Mesenchymal stem cell (in vitro differentiated cells and primary cell): ENCODE data around the gene KIF17.

Experiments used
- DNase-seq: peaks from one replicate; pipeline ENCODE4 v3.0.0-alpha.2; 2013
- H2AFZ ChIP-seq: one replicate; pipeline ENCODE4 v1.6.1; 2013; ENCODE audit warnings: low read depth, mild to moderate bottlenecking, control low read depth, inconsistent platforms, low read length, moderate library complexity
- H2AK5ac ChIP-seq: 2 replicates; pipeline ENCODE4 v1.6.1; 2013; ENCODE audit warnings: low read length, moderate library complexity, mild to moderate bottlenecking, inconsistent platforms; ENCODE audit not compliant: severe bottlenecking
- H2BK120ac ChIP-seq: one replicate; pipeline ENCODE4 v1.6.1; 2013; ENCODE audit warnings: low read depth, mild to moderate bottlenecking, inconsistent platforms, low read length, moderate library complexity
- H2BK12ac ChIP-seq, 2 experiments: one replicate each; pipeline ENCODE4 v1.6.1; 2013; ENCODE audit warnings: inconsistent platforms in 2 of 2, low read length in 2 of 2, mild to moderate bottlenecking in 2 of 2, moderate library complexity in 2 of 2, control low read depth in 1 of 2
- H2BK15ac ChIP-seq: one replicate; pipeline ENCODE4 v1.6.1; 2013; ENCODE audit warnings: mild to moderate bottlenecking, low read depth, inconsistent platforms; ENCODE audit not compliant: poor library complexity, severe bottlenecking
- H2BK5ac ChIP-seq: 2 replicates; pipeline ENCODE4 v1.6.1; 2013; ENCODE audit warnings: low read depth, mild to moderate bottlenecking, low read length, control low read depth, inconsistent platforms; ENCODE audit not compliant: poor library complexity, severe bottlenecking
- H3K14ac ChIP-seq, 2 experiments: one replicate each; pipeline ENCODE4 v1.6.1; 2013; ENCODE audit warnings: inconsistent platforms in 2 of 2, low read length in 2 of 2, control low read depth in 1 of 2, mild to moderate bottlenecking in 1 of 2, moderate library complexity in 1 of 2
- H3K18ac ChIP-seq, 2 experiments: one replicate each; pipeline ENCODE4 v1.6.1; 2013; ENCODE audit warnings: inconsistent platforms in 2 of 2, low read length in 2 of 2, control low read depth in 1 of 2, low read depth in 1 of 2, mild to moderate bottlenecking in 1 of 2
- H3K23ac ChIP-seq, 2 experiments: one replicate each; pipeline ENCODE4 v1.6.1; 2013; ENCODE audit warnings: inconsistent platforms in 2 of 2, low read length in 2 of 2, mild to moderate bottlenecking in 2 of 2, moderate library complexity in 2 of 2, control low read depth in 1 of 2
- H3K27ac ChIP-seq: 2 replicates; pipeline ENCODE4 v1.5.1; 2013; ENCODE audit warnings: mild to moderate bottlenecking, moderate library complexity, low read length, control low read depth, inconsistent platforms; ENCODE audit not compliant: poor library complexity, severe bottlenecking
- H3K27me3 ChIP-seq, 2 experiments: 2 replicates each; pipeline versions ENCODE4 v1.6.1 to v1.7.0; 2013; ENCODE audit warnings: low read length in 2 of 2, mild to moderate bottlenecking in 2 of 2, moderate library complexity in 2 of 2, control low read depth in 1 of 2, inconsistent platforms in 1 of 2; ENCODE audit not compliant: control insufficient read depth in 1 of 2, insufficient read depth in 1 of 2
- H3K36me3 ChIP-seq, 2 experiments: 2 replicates each; pipeline versions ENCODE4 v1.6.1 to v1.7.0; 2013; ENCODE audit warnings: low read length in 2 of 2, control low read depth in 1 of 2, inconsistent platforms in 1 of 2, low read depth in 1 of 2, mild to moderate bottlenecking in 1 of 2; ENCODE audit not compliant: insufficient read depth in 2 of 2, control insufficient read depth in 1 of 2
- H3K4ac ChIP-seq, 2 experiments: one replicate each; pipeline ENCODE4 v1.6.1; 2013; ENCODE audit warnings: inconsistent platforms in 2 of 2, low read length in 2 of 2, mild to moderate bottlenecking in 2 of 2, moderate library complexity in 2 of 2, control low read depth in 1 of 2, low read depth in 1 of 2
- H3K4me1 ChIP-seq: 2 replicates; pipeline ENCODE4 v1.6.1; 2013; ENCODE audit warnings: low read depth, low read length, control low read depth; ENCODE audit not compliant: control insufficient read depth, insufficient read depth
- H3K4me2 ChIP-seq: 2 replicates; pipeline ENCODE4 v1.6.1; 2013; ENCODE audit warnings: low read length, mild to moderate bottlenecking, inconsistent platforms; ENCODE audit not compliant: poor library complexity, severe bottlenecking
- H3K4me3 ChIP-seq, 2 experiments: 2 replicates each; pipeline versions ENCODE4 v1.5.1 to v1.7.0; 2013; ENCODE audit warnings: low read length in 2 of 2, mild to moderate bottlenecking in 2 of 2, control low read depth in 1 of 2, low read depth in 1 of 2; ENCODE audit not compliant: insufficient read depth in 1 of 2
- H3K79me1 ChIP-seq: replicated peaks from 2 replicates; pipeline ENCODE4 v1.6.1; 2013; ENCODE audit warnings: mild to moderate bottlenecking, control low read depth, low read length, inconsistent platforms; ENCODE audit not compliant: poor library complexity, severe bottlenecking
- H3K9ac ChIP-seq: 2 replicates; pipeline ENCODE4 v1.7.0; 2013; ENCODE audit warnings: mild to moderate bottlenecking, low read length, moderate library complexity
- H3K9me3 ChIP-seq: 2 replicates; pipeline ENCODE4 v1.7.0; 2013; ENCODE audit warnings: mild to moderate bottlenecking, low read length; ENCODE audit not compliant: control insufficient read depth
- H4K8ac ChIP-seq: one replicate; pipeline ENCODE4 v1.6.1; 2013; ENCODE audit warnings: inconsistent platforms, mild to moderate bottlenecking, low read length, moderate library complexity
- H4K91ac ChIP-seq: one replicate; pipeline ENCODE4 v1.6.1; 2013; ENCODE audit warnings: mild to moderate bottlenecking, low read length, inconsistent platforms
- WGBS: methylation state at CpG from one replicate; pipeline ENCODE4 v1.1.7; 2013; ENCODE audit warnings: mixed read lengths; 5-methylcytosine and 5-hydroxymethylcytosine counted together

Gene KIF17

DNA sequence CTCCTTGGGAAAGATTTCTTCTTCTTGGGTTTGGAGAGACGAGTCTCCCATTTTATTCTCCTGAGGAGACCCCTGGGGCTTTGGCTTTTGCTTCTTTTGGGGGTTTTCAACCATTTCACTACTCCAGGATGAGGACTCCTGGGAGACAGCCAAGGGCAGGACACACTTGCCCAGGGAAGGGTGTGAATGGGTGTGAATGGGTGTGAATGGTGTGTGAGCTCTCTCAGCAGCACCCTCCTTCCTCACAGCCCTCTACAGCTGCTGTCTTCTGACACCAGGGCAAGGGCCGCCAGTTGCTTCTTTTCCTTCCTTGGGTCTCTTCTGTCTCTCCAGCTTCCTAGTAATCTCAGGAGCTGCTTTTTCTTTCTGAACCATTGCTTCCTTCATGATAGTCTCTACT is 24.2 kb downstream of the KIF17 start:
- Histone ChIP-seq H3K4ac (no peak overlapping the region), H3K27me3 (peaks cover 0 to 3% of the 10 kb centered on the region in 2 experiments), H2AFZ (no peak overlapping the region), H2BK15ac (no peak overlapping the region), H3K27ac (no peak overlapping the region), H3K18ac (no peak overlapping the region), H4K91ac (no peak overlapping the region), H3K4me3 (no peak overlapping the region), H3K4me2 (no peak overlapping the region), H3K4me1 (peaks cover 22% of the 10 kb centered on the region), H4K8ac (no peak overlapping the region), H3K9me3 (no peaks in the 10 kb centered on the region), H3K23ac (no peak overlapping the region), H3K14ac (no peak overlapping the region), H2BK120ac (no peak overlapping the region), H3K79me1 (peaks cover 2% of the 10 kb centered on the region), H2BK5ac (no peak overlapping the region), H3K9ac (no peak overlapping the region), H2AK5ac (no peak overlapping the region), H3K36me3 (peaks cover 0 to 5% of the 10 kb centered on the region in 2 experiments), H2BK12ac (no peak overlapping the region)
- no peak for DNase-seq
- WGBS = 100% methylated on average over 2 of the region's 2 CpGs

DNA sequence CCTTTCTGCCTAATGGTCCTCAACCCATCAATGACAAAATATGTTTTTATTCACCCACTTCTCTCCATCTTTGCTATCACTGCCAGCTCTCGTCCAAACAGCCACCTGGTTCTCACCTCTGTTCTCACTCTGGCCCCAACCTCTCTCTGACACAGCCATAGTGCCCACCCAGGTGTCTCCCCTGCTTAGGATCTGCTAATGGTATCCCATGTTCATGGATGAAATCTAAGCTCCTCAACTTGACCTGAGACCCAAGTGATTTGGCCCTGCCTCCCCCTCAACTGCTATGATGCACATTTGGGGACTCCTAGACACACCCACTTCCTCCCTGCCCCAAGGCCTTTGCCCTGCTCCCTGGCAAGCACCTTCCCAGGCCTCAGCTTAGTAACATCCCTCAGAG is 25.9 kb downstream of the KIF17 start:
- no peak overlapping the region for H3K4ac ChIP-seq

DNA sequence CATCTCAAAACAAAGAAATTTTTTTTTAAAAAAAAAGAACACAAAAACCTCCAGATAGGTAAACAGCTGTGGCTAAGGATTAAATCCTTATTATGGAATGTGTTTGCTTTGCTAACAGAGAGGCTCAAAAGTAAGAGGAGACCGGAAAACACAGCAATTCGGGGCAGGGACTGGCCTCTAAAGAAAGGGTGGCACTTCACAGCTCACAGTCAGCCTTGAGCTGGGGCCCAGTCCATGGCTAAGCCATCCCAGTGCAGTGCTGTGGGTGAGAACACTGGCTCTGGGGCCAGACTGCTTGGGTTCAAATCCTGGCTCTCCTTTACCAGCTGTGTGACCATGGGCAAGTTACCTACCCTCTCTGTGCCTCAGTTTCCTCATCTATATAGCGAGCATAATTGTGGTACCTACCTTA is 28.2 kb downstream of the KIF17 start:
- Histone ChIP-seq H3K18ac (no peak overlapping the region), H4K8ac (no peak overlapping the region)
- no peak for DNase-seq

More for the DNA sequence above, 25.9 kb downstream of the KIF17 start:
- Histone ChIP-seq H3K4me3 (no peak overlapping the region), H2BK5ac (no peak overlapping the region), H4K8ac (no peak overlapping the region), H2BK12ac (no peak overlapping the region), H3K23ac (no peak overlapping the region), H3K27ac (no peak overlapping the region), H3K14ac (no peak overlapping the region), H2BK120ac (no peak overlapping the region), H4K91ac (no peak overlapping the region), H3K36me3 (peaks cover 0 to 5% of the 10 kb centered on the region in 2 experiments), H3K27me3 (peaks cover 0 to 3% of the 10 kb centered on the region in 2 experiments), H3K79me1 (no peaks in the 10 kb centered on the region), H2AFZ (no peak overlapping the region), H3K4me1 (peaks cover 6% of the 10 kb centered on the region), H2BK15ac (no peak overlapping the region), H3K9ac (no peak overlapping the region), H2AK5ac (no peak overlapping the region), H3K18ac (no peak overlapping the region), H3K4me2 (no peak overlapping the region), H3K9me3 (no peaks in the 10 kb centered on the region)
- no peak for DNase-seq
- WGBS = 81% methylated on average over 1 of the region's 1 CpG

DNA sequence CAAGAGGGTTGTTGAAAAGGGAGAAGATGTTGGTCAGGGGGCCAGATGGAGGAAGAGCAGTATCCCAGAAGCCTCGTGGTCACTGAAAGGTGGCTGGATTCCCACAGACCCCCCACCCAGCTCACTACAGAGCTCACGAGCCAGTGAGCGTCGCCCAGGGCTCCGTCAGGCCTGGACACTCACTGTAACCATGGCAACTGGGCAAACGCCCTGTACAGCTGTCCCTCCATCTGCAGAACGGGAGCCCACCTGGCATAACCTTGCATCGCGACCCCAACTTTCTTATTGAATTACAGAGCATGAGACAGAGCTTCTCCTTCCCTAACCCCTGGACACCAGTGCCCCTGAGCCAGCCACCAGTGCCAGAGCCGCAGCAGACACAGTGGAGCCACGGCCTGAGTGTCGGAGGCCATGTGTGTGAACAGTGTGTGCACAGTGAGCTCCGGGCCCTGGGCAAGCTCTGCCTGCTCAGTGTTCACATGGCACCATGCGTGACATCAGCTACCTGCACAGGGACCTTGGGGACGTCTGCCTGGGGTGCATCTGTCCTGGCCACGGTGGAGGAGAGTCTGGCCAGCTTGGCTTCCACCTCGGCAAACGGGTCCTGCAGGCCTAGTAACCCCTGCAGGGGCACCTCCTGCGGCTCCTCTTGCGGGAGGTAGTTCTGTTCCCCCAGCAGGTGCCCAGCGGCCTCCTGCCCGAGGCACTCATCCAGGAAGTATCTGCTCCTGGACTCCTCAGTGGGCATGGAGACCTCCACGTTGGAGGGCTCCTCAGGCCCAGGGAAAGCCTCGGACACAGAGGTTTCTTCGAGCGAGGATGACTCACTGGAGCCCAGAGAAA is 30.7 kb downstream of the KIF17 start:
- H3K79me1 ChIP-seq = no peaks in the 10 kb centered on the region
- no peak overlapping the region for H3K23ac ChIP-seq
- WGBS = 91% methylated on average over 26 of the region's 26 CpGs
- no peak overlapping the region for H4K91ac ChIP-seq
- DNase-seq = no peak
- no peak overlapping the region for H4K8ac ChIP-seq
- H3K4me1 ChIP-seq = no peaks in the 10 kb centered on the region
- no peak overlapping the region for H2BK15ac ChIP-seq
- no peak overlapping the region for H2BK12ac ChIP-seq
- H3K4me3 ChIP-seq = no peak overlapping the region
- H3K27me3 ChIP-seq = peaks cover 0 to 3% of the 10 kb centered on the region in 2 experiments
- no peak overlapping the region for H3K9ac ChIP-seq
- H3K18ac ChIP-seq = no peak overlapping the region
- H3K36me3 ChIP-seq = peaks cover 0 to 10% of the 10 kb centered on the region in 2 experiments
- no peak overlapping the region for H2BK120ac ChIP-seq
- H3K14ac ChIP-seq = no peak overlapping the region
- no peaks in the 10 kb centered on the region for H3K9me3 ChIP-seq
- no peak overlapping the region for H3K4ac ChIP-seq
- no peak overlapping the region for H3K4me2 ChIP-seq
- no peak overlapping the region for H2AFZ ChIP-seq
- H2BK5ac ChIP-seq = no peak overlapping the region
- no peak overlapping the region for H3K27ac ChIP-seq
- H2AK5ac ChIP-seq = no peak overlapping the region

More for the DNA sequence above, 28.2 kb downstream of the KIF17 start:
- Histone ChIP-seq H3K4me2 (no peak overlapping the region), H2BK12ac (no peak overlapping the region), H3K14ac (no peak overlapping the region), H3K4ac (no peak overlapping the region), H3K79me1 (no peaks in the 10 kb centered on the region), H3K4me1 (peaks cover under 1% of the 10 kb centered on the region), H2AK5ac (no peak overlapping the region), H3K9me3 (no peaks in the 10 kb centered on the region), H3K36me3 (peaks cover 0 to 5% of the 10 kb centered on the region in 2 experiments), H2AFZ (no peak overlapping the region), H4K91ac (no peak overlapping the region), H2BK120ac (no peak overlapping the region), H3K4me3 (no peak overlapping the region), H3K9ac (no peak overlapping the region), H3K27ac (no peak overlapping the region), H3K23ac (no peak overlapping the region), H2BK15ac (no peak overlapping the region), H2BK5ac (no peak overlapping the region), H3K27me3 (peaks cover 0 to 3% of the 10 kb centered on the region in 2 experiments)
- 95% methylated on average over 3 of the region's 3 CpGs for WGBS
